Umbilical cord (tissue), 2 donors: Measurements from ENCODE around the gene SLC25A25. TPM values are rescaled to one million over a fixed set of nuclear protein-coding genes. Genes with fewer than 3 reads are reported as not detected.
"Not testable (repeated sequence)": the region's sequence is repeated elsewhere in the genome, so short reads cannot be mapped to it uniquely, and the experiment has no call there.

Source experiments
- DNase-seq: peaks from one replicate; pipeline ENCODE4 v3.0.0-alpha.2; 2015; ENCODE audit warnings: low spot score
- total RNA-seq: library from RNA; depleted of rRNA; stranded (reverse); fragments of >200 nt; gene quantifications from one replicate; pipeline ENCODE4 v1.2.3, GENCODE V29; 2014; ENCODE audit warnings: low replicate concordance; ENCODE audit not compliant: insufficient read depth

SLC25A25 gene
- total RNA-seq, 1 donor from 2014 or later = 33.5 TPM

DNA sequence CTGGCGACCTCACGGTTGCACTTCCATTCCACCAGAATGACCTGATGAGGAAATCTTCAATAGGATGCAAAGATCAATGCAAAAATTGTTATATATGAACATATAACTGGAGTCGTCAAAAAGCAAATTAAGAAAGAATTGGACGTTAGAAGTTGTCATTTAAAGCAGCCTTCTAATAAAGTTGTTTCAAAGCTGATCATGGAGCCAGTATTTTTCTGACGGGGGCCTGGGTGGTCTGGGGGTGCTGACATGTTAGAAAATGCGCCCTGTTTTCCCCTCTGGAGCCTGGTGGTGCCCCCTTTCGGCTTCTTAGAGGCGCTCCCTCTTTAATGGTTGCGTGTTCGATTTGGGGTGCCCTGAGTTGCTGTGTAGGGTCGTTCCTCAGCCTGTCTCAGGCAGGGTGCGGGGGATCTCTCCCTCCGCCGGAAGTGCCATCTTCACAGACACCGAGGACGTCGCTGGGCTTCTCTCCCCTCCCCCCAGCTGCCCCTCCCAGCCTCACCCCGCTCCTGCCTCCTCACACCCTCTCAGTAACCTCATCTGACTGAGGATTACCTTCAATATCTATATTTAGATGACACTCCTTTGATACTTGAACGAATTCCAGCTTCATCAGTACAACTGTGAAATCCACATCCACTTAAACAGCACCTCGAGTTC lies 41.1 kb downstream of the SLC25A25 start:
- no peak for DNase-seq

DNA sequence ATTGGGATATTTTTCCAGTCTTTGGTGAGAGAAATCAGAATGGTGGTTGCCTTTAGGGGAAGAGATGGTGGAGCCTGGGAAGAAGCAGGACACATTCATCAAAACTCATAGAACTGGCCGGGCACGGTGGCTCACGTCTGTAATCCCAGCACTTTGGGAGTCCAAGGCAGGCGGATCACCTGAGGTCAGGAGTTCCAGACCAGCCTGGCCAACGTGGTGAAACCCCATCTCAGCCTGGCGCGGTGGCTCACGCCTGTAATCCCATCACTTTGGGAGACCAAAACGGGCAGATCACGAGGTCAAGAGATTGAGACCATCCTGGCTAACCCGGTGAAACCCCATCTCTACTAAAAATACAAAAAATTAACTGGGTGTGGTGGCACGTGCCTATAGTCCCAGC lies 43.7 kb downstream of the SLC25A25 start:
- DNase-seq = not testable (repeated sequence)

DNA sequence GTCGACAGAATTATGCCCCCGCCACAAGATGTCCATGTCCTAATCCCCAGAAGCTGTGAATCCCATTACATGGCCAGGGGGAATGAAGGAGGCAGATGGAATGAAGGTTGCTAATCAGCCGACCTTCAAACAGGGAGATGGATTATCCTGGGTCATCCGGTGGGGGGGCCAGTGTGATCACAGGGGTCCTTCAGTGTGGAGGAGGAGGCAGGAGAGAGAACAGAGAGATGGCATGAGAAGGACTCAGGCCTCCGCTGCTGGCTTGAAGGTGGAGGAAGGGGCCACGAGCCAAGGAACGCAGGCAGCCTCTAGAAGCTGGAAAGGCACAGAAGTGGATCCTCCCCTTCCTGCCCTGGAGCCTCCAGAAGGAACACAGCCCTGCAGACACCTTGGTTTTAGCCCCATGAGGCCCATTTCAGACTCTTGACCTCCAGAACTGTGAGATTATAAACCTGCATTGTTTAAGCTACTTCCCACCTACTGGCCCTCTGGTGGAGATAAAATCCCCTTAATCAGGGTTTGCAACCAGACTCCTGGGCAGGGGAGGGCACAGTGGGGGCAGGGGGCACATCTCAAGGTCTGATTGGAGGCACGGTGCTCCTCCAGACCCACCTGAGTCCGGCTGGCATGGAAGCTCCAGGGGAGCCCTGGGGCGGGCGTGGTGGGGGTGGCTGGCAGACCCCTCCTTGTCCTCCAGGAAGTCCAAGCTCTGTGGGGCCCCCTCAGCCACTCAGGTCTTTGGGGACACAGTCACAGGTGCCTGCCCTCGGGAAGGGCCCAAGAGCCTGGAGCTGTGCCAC lies 45.7 kb downstream of the SLC25A25 start:
- DNase-seq = no peak

DNA sequence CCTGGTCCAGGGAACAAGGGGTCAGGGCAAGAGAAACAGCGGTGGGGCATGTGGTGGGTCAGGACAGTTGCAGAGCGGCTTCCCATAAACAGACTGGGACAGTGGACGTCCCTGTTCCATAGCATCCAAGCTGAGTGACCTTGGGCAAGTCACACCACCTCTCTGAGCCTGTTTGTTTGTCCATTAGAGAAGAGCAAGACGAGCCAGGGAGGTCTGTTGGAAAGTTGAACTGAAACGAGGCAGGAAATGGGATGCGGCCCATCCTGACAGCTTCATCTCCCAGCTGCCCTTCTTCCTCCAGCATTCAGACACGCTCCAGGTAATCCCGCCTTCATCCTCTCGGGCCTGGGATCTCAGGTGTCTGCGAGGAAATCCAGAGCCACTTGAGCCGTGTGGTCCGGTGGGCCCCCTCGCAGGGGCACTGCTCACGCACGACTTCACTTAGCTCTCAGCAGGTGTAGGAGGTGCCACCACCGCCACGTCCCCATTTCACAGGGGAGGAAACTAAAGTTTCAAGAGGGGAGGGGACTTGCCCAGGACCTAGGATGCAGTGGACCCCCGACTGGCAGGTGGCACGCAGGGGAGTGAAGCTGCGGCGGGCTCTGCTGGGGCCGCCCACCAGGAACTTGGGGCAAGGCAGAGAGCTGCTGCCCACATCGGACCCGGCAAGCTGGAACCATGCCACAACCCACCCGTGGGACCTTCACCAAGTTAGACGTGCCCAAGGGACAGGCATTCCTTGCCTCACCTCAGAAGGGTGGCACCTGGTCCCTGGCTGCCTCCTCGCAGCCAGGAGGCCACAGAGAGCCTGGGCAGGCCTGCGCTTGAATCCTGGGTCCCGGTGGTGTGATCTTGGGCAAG lies 46.5 kb downstream of the SLC25A25 start:
- no peak for DNase-seq

- DNase-seq = no peak
Observed at GRCh38 chr9:128115187-128116103, 47.4 kb downstream of the SLC25A25 start.

DNA sequence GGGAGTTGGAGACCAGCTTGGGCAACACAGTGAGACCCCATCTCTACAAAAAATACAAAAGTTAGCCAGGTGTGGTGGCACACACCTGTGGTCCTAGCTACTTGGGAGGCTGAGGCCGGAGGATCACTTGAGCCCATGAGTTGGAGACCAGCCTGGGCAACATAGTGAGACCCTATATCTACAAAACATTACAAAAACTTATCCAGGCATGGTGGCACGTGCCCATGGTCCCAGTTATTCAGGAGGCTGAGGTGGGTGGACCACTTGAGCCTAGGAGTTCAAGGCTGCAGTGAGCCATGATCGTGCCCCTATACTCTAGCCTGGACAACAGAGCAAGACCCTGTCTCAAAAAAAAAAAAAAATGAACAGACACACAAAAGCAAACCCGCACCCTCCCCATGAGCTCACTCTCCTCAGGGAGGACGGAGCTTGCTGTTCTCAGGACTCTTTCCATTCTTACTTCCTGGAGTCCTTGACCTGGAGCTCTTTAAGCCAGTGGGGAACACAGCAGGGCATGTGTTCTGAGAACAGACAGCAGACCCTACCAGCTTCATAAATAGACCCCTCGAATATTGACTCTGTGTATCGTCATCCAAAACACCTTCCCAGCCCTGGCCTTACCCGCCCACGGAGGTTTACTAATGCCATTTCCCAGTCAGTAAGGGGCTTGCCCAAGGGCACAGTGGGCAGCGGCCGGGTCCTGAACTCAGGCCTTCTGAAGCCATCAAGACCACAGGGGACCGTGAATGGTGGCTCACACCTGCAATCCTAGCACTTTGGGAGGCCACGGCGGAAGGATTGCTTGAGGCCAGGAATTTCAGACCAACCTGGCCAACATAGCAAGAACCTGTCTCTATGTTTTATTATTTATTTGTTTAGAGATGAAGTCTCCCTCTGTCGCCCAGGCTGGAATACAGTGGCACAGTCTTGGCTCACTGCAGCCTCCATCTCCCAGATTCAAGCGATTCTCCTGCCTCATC lies 48.4 kb downstream of the SLC25A25 start:
- DNase-seq = no peak

GRCh38 chr9:128117613-128118471 lies 49.8 kb downstream of the SLC25A25 start:
- DNase-seq = peak; percentile 93

GRCh38 chr9:128118472-128118857 lies 50.4 kb downstream of the SLC25A25 start:
- no peak for DNase-seq

DNA sequence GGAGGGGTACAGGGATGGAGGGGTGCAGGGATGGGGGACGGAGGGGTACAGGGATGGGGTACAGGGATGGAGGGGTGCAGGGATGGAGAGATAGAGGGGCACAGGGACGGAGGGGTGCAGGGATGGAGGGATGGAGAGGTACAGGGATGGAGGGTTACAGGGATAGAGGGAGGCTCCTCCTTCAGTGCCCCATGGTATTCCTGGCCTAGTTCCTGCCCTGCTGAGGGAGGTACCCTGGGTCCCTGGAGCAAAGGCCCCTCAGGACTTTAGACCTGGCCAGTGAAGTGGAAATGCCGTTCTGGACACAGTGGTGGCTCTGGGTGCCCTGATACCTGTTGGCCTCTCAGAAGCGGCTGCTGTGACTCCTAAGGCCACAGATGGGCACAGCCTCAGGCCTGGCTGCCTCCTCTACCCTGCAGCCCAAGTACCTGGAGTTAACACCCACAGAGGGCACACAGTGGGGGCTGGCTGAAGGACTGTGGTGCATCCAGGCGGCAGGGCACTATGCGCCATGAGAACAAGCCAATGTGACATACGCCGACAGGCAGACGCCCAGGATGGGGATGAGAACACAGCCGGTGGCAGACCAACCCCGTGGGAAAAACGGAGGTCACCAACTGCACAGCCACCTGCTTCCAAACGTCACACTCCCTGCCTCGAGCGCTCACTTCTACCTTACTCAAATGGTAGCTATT lies 51.1 kb downstream of the SLC25A25 start:
- DNase-seq = no peak

DNA sequence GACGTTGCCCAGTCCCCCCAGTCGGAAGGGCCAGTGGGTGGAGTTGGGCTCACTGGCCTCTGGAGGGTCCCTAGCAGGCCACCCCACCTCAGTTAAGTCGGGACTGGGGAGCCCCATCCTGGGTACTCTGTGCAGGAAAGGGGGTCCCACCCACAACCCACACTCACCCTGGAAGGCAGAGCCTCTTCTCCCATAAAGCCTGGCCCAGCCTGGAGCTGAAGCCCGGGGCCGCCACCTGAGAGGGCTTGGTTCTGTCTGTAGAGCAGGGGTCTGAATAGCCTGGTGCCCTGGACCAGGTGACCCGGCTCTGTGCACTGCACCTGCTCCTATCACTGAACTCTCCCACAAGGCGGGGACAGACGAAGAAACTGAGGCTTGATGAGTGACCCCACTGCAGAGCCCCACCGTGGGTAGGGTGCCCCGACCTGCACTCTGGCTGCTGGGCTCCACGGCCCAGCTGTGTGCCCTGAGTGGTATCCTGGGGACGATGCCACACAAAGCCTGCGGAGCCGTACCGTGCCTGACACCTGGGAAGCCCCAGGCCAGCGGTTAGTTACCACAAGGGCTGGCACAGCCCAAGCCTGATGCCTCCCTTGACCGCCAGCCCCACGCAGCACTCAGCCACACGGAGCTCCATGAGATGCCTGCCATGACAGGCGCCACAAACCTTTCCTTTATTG lies 52.2 kb downstream of the SLC25A25 start:
- no peak for DNase-seq

- DNase-seq = no peak
Observed at GRCh38 chr9:128120741-128121465, 52.9 kb downstream of the SLC25A25 start.

- DNase-seq = no peak
Observed at GRCh38 chr9:128121466-128121810, 53.4 kb downstream of the SLC25A25 start.

DNA sequence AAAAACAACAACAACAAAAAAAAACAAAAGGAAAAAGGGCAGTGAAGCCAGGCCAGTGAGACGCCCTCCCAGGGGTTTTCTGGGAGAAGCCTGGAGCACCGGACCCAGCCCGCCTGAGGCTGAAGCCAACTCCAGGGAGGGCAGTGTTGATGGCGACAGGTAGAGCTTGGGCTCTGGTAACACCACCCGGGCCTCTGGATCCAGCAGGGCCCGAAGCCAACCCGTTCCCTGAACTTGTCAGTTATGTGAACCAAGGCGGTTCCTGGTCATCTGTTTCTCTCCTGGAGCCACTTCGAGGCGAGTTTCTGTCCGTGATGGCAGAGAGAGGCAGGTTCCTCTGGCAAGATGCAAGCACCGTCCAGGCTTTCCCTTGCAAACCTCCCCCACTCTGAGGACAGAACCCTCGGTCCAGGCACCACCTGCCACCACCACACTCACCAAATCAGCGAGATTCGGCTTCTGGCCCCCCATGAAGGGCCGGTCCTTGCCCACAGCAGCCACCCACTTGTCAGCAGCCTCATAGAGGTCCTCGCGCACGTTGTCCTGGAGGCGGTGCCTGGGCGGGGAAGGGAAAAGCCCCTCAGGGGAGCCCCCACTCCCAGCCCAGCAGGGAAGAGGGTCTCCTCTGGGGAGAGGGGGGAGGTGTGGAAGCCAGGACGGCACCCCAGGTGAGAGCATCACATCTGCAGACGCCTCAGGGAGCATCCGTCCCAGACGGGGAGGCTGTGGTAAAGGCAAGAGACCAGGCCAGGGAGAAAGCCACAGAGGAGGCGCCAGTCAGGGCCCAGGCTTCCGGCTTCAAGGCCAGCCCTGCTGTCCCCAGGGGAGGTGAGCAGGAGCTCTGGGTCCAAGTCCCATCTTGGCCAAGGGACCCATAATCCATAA lies 54.1 kb downstream of the SLC25A25 start:
- DNase-seq = no peak

GRCh38 chr9:128122809-128123175 lies 54.8 kb downstream of the SLC25A25 start:
- DNase-seq = no peak

DNA sequence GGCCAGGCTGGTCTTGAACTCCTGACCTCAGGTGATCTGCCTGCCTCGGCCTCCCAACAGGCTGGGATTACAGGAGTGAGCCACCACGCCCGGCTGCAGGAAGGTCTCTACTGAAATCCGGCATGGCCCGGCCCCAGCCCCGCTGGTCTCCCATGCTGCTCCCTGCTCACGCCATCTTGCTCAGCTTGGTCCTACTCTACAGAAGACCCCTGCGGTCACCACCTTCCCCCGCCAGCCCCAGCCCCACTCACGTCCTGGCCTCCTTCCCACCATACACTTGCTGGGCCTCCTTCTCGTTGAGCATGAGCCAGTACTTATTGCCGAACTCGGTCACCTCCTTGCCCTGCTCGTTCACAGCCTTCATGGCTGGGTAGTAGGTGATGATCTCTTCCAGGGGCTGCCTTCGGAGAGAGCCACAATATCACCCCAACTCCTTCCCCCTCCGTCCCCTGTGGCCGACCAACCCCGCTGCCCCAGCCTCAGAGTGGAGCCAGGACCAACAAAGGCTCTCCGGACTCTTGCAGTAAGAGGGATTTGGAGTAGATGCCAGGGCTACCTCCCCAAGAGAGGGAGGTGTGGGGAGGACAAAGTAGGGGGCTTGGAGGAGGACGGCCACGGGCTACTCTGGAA lies 55.5 kb downstream of the SLC25A25 start:
- DNase-seq = no peak

DNA sequence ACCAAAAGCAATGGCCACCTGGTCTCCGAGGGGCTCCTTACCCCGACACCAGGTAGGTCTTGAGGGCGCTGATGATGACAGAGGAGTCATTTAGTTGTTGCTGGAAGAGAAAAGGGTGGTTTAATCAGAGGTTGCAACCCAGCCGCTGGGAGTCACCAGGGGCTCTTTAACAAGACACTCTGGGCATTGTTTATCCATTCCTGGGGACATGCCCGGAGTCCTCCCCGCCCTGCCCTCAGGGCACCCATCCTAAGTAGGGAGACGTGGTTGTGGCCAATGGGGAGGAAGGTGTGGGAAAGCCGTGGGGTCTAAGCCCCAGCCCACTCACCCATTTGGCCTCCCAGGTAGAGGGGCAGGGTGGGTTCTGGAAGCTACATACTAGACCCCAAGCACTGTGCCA lies 56.4 kb downstream of the SLC25A25 start:
- DNase-seq = no peak
